IPS-NIHi7 (cell line): Measurements from ENCODE around the gene OR2A1.
"Not testable (repeated sequence)": the region's sequence is repeated elsewhere in the genome, so short reads cannot be mapped to it uniquely, and the experiment has no call there.

Experiments
- DNase-seq: peaks from one replicate; pipeline ENCODE4 v3.0.0; 2012; ENCODE audit warnings: mixed read lengths; ENCODE audit errors: extremely low spot score

OR2A1 gene

DNA sequence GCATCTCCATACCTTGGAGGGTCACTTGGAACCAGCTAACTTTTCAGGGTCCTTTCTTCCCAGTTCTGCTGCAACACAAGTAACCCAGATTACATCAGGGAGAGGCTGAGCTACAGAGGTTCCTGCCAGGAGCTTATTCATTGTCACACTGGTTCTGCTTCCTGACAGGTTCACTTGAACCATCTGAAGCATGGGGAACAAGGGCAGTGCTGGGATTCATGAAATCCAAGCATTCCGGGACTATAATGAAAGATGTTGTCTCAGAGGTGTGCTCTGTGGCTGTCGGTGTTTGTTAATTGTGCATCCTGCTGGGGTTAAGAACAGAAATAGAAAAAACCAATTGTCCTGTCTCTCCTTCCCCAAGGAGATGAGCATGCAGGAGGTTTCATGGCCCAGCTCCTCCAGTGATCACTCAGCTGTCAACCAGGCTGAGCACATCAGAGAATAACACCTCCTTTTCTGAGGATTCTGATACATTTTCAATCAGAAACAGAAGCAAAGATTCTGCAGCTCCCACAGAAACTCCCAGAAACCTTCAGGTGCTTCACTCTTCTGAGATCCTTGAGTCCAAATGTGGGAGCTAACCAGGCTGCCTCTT lies at the start of gene OR2A1:
Gene OR2A1 (plus strand): TSS at position 548 of the 598 bp plus-strand sequence. CDS start 5,706 bp downstream, outside the sequence.
- DNase-seq, result not testable (repeated sequence)

DNA sequence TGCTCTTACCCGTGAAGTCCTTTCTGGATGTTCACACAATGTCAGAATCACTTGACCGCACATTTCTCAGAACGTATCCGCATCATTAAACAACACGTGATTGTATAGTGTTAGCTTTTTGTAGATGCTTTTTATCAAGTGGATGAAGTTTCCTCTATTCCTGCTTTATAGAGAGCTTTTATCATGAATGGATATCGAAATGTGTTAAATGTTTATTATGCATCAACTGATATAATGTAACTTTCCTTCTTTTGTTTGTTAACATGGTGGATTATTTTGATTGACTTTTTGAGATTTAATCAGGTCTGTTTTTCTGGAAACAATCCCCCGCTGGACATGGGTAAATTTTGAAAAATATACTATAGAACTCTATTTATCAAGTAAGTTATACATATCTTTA lies 47.5 kb upstream of the OR2A1 start, which contains the start of gene OR2A7:
Gene OR2A7 (minus strand): TSS at position 101 of the 400 bp plus-strand sequence. CDS start 5,164 bp downstream, outside the sequence.
- DNase-seq, result not testable (repeated sequence)

- DNase-seq, result not testable (repeated sequence)
Observed at GRCh38 chr7:144269188-144269587, 43.0 kb upstream of the OR2A1 start, which contains the start of gene CTAGE8. CTAGE8 (minus strand) TSS chr7:144269288; CDS start chr7:144269250, 38 bp downstream.

- not testable (repeated sequence) for DNase-seq
Observed at GRCh38 chr7:144275281-144275680, 36.9 kb upstream of the OR2A1 start.

GRCh38 chr7:144280010-144280409 lies 32.2 kb upstream of the OR2A1 start:
- DNase-seq, result not testable (repeated sequence)

DNA sequence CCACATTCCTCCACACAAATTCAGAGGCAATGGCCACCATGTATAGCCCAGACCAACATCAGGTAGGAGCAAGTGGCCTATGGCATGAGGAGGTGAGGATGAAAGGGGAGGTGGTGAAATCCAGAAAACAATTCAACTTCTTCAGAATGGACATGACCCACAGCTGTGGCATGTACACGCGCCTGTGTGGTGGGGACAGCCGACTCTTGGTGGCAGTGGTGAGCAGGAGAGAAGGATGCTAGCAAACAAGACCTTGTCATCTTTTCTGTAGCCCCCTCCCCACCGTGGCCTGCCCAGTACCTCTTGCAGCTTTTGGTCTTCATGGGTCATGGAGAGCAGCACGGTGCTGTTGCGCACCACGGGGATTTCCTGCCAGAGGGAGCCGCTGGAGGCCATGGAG lies 30.2 kb upstream of the OR2A1 start:
- not testable (repeated sequence) for DNase-seq

- DNase-seq, result not testable (repeated sequence)
Observed at GRCh38 chr7:144282490-144282889, 29.7 kb upstream of the OR2A1 start.

GRCh38 chr7:144283716-144284115 lies 28.5 kb upstream of the OR2A1 start:
- not testable (repeated sequence) for DNase-seq

GRCh38 chr7:144287171-144287784 lies 24.9 kb upstream of the OR2A1 start:
- not testable (repeated sequence) for DNase-seq

DNA sequence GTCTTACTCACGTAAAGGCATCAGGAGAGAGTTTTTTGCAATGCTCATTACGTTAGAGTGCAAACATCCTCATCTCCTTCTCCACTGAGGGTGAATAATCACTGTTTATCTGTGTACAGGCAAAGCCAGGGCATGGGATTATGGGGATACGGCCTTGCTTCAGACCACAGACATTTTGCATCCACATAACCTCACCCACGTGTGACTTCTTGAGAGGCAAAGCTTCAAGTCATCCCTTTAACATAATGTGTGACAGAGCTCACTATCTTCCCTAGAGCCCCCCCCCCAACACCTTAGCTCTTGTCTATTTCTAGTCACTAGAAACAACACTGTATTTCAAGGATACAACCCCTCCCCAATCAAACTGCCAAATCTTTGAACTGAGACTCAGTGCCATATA lies 20.6 kb upstream of the OR2A1 start:
- DNase-seq, result not testable (repeated sequence)

DNA sequence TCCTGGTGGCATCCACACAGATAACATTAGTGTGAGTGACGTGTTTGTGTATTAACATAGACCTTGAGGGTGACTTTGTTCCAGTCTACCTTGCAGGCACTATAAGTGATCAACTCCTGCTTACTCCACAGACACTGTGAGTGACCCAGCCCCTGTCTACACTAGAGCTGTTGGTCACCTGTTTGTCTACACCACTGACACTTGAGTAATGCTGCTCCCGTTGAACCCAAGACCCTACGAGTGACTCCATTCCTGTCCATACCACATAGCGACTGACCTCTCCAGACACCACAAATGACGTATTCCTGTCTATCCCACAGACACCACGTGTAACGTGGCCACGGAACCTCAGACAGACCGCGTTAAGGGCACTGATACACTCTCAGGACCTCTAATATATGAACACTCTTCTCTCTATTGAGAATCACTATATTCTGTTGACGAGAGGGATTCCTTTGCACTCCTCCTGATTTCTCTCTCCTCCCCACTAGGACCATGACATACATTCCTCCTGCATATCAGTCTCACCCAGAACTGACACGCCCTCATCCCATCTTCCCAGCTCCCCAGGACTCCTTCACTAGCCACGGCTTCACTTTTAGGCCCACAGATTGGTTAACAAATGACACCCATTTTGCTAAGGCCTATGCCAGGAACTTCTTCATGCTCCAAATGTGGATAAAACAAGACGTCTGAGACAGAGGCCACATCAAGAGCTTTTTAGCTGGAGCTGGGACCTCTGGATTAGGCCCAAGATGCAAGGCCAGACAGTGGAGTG lies 19.6 kb upstream of the OR2A1 start:
- not testable (repeated sequence) for DNase-seq

DNA sequence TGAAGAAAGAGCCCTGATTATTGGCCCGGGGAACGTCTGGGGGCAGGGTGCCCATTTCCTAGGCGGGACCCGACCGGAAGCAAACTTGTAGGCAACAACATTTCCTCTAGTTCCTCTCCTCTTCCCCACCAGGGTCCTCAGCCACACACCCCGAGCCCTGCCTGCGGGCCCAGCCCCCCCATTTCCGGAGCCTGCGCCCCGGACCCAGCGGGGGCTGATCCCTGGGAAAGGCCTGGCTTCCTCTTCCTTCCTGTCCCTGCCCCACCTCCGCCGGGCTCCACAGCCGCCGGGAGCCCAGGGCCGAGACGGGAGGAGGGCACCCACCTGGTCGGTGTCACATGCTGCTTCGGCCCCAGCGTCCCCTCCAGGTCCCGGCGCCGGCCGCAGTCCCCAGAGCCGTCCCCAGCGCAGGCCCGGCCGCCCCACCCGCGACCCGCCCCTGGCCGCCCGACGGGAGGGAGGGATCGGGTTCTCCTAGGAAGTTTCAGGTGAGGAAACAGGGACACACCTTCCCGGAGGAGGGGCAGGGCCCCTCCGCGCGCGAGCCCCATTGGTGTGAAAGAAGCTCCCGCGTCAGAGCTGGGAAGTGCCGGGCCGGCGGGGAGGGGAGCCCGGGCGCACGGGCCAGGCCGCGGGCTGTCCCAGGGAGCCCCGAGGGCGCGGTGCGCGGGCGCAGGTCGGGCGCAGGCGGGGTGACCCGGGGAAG lies 18.3 kb upstream of the OR2A1 start:
- DNase-seq, result not testable (repeated sequence)

DNA sequence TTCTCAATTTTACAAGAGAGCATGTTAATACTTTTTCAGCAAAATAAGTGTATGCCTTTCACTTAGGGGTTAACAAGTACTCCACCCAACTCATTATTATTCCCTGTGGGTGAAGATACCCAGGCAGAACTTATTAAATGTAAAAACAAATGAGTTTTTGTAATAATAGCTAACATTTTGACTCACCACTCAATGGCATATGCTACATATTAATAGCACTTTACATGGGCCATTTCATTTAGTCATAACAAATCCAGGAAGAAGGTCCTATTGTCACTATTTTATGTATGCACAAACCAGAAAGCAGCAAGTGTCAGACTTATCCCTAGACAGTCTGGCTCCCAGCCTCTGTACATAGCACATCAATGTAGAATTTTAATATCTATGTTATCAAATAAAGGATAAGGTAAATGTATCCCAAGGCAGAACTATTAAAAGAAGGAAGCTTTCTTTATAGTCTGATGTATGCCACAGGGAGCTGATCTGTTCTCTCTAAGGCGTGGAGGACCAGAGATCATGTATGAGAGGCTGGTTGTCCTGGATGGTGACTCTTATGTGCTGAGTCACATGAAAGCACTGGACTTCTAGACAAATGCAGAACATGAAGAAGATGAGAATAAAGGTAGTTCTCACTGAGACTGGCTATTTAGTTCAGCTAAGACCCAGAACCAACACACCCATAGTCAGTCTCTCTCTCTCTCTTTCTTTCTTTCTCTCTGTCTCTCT lies 9.5 kb upstream of the OR2A1 start:
- not testable (repeated sequence) for DNase-seq

GRCh38 chr7:144303607-144304006 lies 8.6 kb upstream of the OR2A1 start:
- DNase-seq, result not testable (repeated sequence)

GRCh38 chr7:144305156-144305555 lies 7.1 kb upstream of the OR2A1 start:
- DNase-seq, result not testable (repeated sequence)

DNA sequence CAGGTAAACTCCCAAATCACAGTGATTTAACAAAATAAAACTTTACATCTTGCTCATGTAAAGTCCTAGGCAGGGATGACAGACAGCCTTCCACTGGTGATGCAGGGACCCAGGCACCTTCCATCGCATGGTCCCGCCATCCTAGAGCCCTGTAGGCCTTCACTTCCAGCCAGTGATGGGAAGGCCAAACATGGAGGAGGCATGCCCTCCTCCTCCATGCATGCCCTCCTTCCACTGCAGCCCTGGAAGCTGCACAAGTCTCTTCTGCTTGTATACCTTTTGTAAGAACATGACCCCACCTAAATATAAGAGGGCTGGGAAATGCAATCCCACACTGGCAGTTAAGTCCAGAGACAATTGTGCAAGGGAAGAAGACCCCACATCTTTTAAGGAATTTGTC lies 2.5 kb upstream of the OR2A1 start:
- not testable (repeated sequence) for DNase-seq

DNA sequence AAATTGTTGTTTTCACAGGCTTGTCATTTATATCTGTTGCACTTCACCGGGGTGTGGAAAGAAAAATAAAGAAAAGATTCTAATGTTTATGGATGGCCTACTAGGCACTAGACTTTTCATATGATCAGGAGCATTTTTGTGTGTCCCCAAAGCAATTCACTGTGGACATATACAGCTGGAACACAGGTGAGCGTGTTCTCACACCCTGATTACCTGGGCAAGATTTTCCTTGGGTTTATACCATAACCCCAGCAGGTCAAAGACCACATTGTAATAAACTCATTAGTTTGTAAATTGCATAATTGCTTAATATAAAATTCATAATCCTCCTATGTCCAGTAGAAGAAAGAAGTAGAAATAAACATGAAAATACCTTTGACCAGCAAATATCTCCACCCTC lies 1.0 kb upstream of the OR2A1 start:
- DNase-seq, result not testable (repeated sequence)

DNA sequence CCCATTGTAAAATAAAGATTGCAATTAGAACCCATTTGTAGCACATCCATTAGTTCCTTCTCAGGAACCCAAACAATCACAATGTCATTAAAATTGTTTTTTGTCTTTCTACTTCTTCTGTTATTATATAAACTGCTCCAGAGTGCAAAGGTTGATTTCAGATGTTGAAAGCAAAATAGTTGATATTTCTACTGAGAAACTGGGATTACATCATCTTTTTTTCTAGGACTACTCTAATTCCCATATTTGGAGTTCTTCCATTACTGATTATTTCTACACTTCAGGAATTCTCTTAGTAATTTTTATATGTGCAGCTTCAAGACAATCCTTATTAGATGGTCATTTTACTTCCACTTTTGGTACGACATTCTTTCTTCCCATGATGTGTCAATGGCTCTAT lies 5.3 kb downstream of the OR2A1 start:
- not testable (repeated sequence) for DNase-seq

DNA sequence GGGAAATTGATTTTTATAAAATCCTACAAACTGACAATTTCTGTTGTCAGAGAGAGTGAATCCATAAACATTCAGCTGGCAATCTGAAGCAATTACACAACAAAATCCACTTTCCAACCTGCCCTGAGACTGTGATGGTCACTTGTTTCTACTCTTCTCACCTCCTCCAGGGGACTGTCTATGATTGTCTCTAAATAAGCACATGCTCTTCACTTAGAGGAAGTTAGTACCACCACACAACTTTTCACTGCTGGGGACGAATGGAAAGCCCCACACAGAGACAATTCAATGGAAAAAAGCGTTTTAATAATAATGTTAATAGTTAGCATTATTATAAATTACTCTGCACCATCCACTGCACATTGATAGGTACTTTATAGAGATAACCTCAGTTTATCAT lies 7.3 kb downstream of the OR2A1 start:
- DNase-seq, result not testable (repeated sequence)

DNA sequence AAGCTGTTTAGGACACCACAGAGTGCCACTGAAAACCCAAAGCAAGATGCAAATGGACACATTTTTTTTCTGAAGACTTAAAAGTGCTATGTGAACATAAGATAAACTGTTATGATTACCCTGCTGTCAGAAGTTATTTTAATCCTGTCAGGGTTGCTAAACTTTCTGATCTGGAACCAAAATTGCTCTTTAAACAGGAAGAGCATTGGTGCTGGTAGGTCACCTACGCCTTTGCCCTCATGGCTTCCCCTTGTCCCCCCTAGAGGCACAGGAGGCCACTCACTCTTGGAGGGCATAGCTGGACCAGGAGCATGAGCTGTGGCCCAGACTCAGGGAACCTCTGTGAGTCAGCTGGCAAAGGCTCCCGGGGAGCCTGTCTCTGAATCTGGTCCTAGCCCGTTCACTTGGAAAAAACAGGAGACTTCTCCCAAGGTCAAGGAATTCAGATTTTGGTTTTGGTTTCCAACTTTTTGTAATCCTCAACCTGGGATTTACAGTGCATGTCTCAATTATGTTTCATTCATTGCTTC lies 9.5 kb downstream of the OR2A1 start:
- DNase-seq, result not testable (repeated sequence)

- not testable (repeated sequence) for DNase-seq
Observed at GRCh38 chr7:144323359-144323758, 11.1 kb downstream of the OR2A1 start.
